Smooth muscle cell (in vitro differentiated cells): ENCODE data around the gene HS6ST3. TPM values are rescaled to one million over a fixed set of nuclear protein-coding genes. Genes with fewer than 3 reads are reported as not detected.

ENCODE experiments used
- DNase-seq: peaks from one replicate; lab custom pipeline; 2025; ENCODE audit not compliant: unreplicated experiment; lab: John Stamatoyannopoulos, UW
- H2AFZ ChIP-seq: fragments of 200-600 bp; sonication (generic); 2 replicates; pipeline ENCODE4 v1.6.0; 2016; ENCODE audit warnings: antibody characterized with exemption, low read depth, mild to moderate bottlenecking
- H3F3A ChIP-seq: fragments of 200-600 bp; sonication (generic); 2 replicates; pipeline ENCODE4 v1.6.0; 2017; ENCODE audit warnings: antibody characterized with exemption, low read depth
- H3K27ac ChIP-seq: fragments of 200-600 bp; sonication (generic); 2 replicates; pipeline ENCODE4 v1.5.1; 2016; ENCODE audit warnings: low read depth, mild to moderate bottlenecking
- H3K27me3 ChIP-seq: fragments of 200-600 bp; sonication (generic); 2 replicates; pipeline ENCODE4 v1.6.1; 2016; ENCODE audit warnings: low read depth, mild to moderate bottlenecking
- H3K36me3 ChIP-seq: fragments of 200-600 bp; sonication (generic); 2 replicates; pipeline ENCODE4 v1.5.1; 2016; ENCODE audit warnings: low read depth
- H3K4me1 ChIP-seq: fragments of 200-600 bp; sonication (generic); 2 replicates; pipeline ENCODE4 v1.5.1; 2016; ENCODE audit warnings: low read depth
- H3K4me2 ChIP-seq: fragments of 200-600 bp; sonication (generic); 2 replicates; pipeline ENCODE4 v1.6.0; 2016; ENCODE audit warnings: mild to moderate bottlenecking
- H3K4me3 ChIP-seq: fragments of 200-600 bp; sonication (generic); 2 replicates; pipeline ENCODE4 v1.5.1; 2016; ENCODE audit warnings: mild to moderate bottlenecking
- H3K79me2 ChIP-seq: fragments of 200-600 bp; sonication (generic); 2 replicates; pipeline ENCODE4 v1.6.0; 2016; ENCODE audit warnings: low read depth, mild to moderate bottlenecking
- H3K9ac ChIP-seq: fragments of 200-600 bp; sonication (generic); 2 replicates; pipeline ENCODE4 v1.6.0; 2016; ENCODE audit warnings: low read depth
- H3K9me3 ChIP-seq: fragments of 200-600 bp; sonication (generic); replicated peaks from 2 replicates; pipeline ENCODE4 v1.5.1; 2016; ENCODE audit warnings: low read depth
- H4K20me1 ChIP-seq: fragments of 200-600 bp; sonication (generic); 2 replicates; pipeline ENCODE4 v1.6.0; 2016; ENCODE audit warnings: low read depth
- WGBS: methylation state at CpG from one replicate; pipeline ENCODE4 v1.1.7; 2016; ENCODE audit warnings: low lambda C conversion rate; 5-methylcytosine and 5-hydroxymethylcytosine counted together
- polyA plus RNA-seq: library from polyadenylated mRNA; unstranded; fragments of >200 nt; fragmentation: Nextera tagmentation; extraction: Ambion mirVana; gene quantifications from 2 replicates; pipeline ENCODE4 v1.2.1, GENCODE V29; 2016
- total RNA-seq: library from RNA; depleted of rRNA; stranded (reverse); fragments of >200 nt; gene quantifications from 2 replicates; pipeline ENCODE4 v1.2.3, GENCODE V29; 2014
- TF ChIP-seq, protein P1 (sequence below): fragments of 200-600 bp; sonication (generic); IDR thresholded peaks from 2 replicates; pipeline ENCODE4 v1.5.1; 2017; ENCODE audit warnings: borderline replicate concordance, mild to moderate bottlenecking, antibody characterized with exemption; ENCODE audit not compliant: insufficient read depth, poor library complexity, severe bottlenecking

The HS6ST3 gene
- total and polyA plus RNA-seq, 2 experiments from 2014 or later: 0.09 TPM; not detected in 1

DNA sequence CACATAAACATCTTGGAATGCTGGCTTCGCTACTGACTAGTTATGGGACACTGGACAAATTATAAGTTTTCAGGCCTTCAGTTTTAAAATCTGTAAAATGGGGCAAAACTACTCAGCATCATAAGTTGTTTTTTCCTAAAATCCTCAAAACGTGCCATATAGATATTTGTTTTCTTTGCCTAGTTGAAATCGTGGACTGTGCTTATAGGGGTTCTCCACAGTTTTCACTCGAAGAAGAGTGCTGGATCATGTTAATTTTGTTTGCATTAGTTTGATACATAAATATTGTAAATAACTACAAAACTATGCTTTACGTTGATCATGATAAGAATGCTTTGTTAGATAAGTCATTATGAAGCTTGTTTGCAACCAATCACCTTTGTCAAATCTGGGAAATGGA, 591.0 kb downstream of the HS6ST3 start:
- H3K9me3 ChIP-seq: no peaks in the 10 kb centered on the region
- H3K4me2 ChIP-seq: no peak overlapping the region
- TF ChIP-seq, protein P1, sequence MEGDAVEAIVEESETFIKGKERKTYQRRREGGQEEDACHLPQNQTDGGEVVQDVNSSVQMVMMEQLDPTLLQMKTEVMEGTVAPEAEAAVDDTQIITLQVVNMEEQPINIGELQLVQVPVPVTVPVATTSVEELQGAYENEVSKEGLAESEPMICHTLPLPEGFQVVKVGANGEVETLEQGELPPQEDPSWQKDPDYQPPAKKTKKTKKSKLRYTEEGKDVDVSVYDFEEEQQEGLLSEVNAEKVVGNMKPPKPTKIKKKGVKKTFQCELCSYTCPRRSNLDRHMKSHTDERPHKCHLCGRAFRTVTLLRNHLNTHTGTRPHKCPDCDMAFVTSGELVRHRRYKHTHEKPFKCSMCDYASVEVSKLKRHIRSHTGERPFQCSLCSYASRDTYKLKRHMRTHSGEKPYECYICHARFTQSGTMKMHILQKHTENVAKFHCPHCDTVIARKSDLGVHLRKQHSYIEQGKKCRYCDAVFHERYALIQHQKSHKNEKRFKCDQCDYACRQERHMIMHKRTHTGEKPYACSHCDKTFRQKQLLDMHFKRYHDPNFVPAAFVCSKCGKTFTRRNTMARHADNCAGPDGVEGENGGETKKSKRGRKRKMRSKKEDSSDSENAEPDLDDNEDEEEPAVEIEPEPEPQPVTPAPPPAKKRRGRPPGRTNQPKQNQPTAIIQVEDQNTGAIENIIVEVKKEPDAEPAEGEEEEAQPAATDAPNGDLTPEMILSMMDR: no peak
- H2AFZ ChIP-seq: no peak overlapping the region
- H3K9ac ChIP-seq: no peak overlapping the region
- no peak for DNase-seq
- no peaks in the 10 kb centered on the region for H3F3A ChIP-seq
- no peak overlapping the region for H3K27ac ChIP-seq
- H3K4me3 ChIP-seq: no peak overlapping the region
- H3K36me3 ChIP-seq: no peaks in the 10 kb centered on the region
- no peaks in the 10 kb centered on the region for H4K20me1 ChIP-seq
- H3K4me1 ChIP-seq: no peaks in the 10 kb centered on the region
- WGBS: 88% methylated on average over 5 of the region's 5 CpGs
- no peaks in the 10 kb centered on the region for H3K79me2 ChIP-seq
- no peaks in the 10 kb centered on the region for H3K27me3 ChIP-seq

DNA sequence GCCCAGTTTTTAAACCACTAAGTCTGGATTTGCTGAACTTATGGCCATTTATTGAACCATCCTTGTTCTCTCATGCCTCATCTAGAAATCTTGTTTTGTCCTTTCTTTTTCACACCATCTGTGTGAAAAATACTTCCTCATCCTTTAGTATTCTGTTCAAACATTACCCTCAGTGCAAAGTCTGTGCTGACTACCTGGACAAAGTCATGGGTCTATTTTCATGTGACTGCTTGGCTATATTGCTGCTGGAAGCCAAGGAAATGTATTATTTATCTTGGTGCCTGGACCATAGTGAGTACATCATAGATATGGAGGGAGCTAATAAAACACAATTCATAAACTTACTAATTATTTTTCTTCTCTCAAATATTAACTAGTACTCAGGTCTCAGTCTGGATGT, 591.9 kb downstream of the HS6ST3 start:
- Histone ChIP-seq H3K4me2 (no peak overlapping the region), H3K79me2 (no peaks in the 10 kb centered on the region), H3K9me3 (no peaks in the 10 kb centered on the region), H3K27ac (no peak overlapping the region), H3K4me3 (no peak overlapping the region), H3K27me3 (no peaks in the 10 kb centered on the region), H3F3A (no peaks in the 10 kb centered on the region), H2AFZ (no peak overlapping the region), H3K36me3 (no peaks in the 10 kb centered on the region), H3K9ac (no peak overlapping the region), H3K4me1 (no peaks in the 10 kb centered on the region), H4K20me1 (no peaks in the 10 kb centered on the region)
- no peak for DNase-seq
- TF ChIP-seq, protein P1: no peak

DNA sequence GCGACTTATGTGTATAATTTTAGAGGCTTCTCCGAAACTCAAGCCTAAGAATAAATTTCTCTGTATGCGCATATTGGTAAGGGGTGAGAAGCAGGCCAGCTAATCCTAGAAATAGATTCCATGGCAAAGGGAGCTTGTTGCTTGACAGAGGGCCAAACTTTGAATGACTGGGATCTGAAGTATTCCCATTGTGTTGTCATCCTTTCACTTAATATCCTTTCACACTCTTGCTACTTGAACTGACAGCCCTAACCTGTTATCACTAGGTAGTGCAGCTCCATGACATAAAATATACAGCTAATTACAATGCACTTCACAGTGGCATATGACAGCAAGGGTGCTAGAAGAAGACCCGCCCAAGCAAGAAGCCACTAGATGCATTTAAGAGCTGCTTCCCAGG, 594.6 kb downstream of the HS6ST3 start:
- Histone ChIP-seq H3K9ac (no peak overlapping the region), H3K4me2 (no peak overlapping the region), H3K4me1 (no peaks in the 10 kb centered on the region), H3F3A (no peaks in the 10 kb centered on the region), H3K36me3 (no peaks in the 10 kb centered on the region), H2AFZ (no peak overlapping the region), H3K27me3 (no peaks in the 10 kb centered on the region), H3K79me2 (no peaks in the 10 kb centered on the region), H4K20me1 (no peaks in the 10 kb centered on the region), H3K9me3 (no peaks in the 10 kb centered on the region), H3K27ac (no peak overlapping the region), H3K4me3 (no peak overlapping the region)
- 84% methylated on average over 4 of the region's 4 CpGs for WGBS
- no peak for DNase-seq
- TF ChIP-seq, protein P1: no peak

DNA sequence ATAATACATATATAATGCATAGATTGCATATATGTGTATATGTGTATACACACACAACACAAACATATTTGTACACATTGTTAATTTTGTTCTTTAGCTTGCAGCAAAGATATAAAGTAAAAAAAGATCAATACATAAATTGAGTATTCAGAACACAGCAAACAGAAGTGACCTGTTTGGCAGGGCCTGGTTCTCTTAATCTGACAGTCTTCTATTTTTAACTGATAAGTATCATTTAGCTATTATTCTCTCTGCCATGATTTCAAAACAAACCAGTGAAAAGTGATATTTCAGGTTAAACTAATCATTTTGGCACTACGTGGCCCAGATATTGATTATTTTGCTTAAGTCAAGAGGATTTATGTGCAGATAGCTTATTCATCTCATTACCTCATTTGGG, 595.0 kb downstream of the HS6ST3 start:
- TF ChIP-seq, protein P1: no peak
- H3K9me3 ChIP-seq: no peaks in the 10 kb centered on the region
- no peak overlapping the region for H2AFZ ChIP-seq
- no peak for DNase-seq
- no peak overlapping the region for H3K9ac ChIP-seq
- no peak overlapping the region for H3K4me2 ChIP-seq
- no peaks in the 10 kb centered on the region for H3F3A ChIP-seq
- no peaks in the 10 kb centered on the region for H3K36me3 ChIP-seq
- H3K79me2 ChIP-seq: no peaks in the 10 kb centered on the region
- H4K20me1 ChIP-seq: no peaks in the 10 kb centered on the region
- H3K27me3 ChIP-seq: no peaks in the 10 kb centered on the region
- H3K4me1 ChIP-seq: no peaks in the 10 kb centered on the region
- no peak overlapping the region for H3K27ac ChIP-seq
- WGBS: 93% methylated on average over 1 of the region's 1 CpG
- no peak overlapping the region for H3K4me3 ChIP-seq
